Measurements from ENCODE around the gene WIPI1.

DNA sequence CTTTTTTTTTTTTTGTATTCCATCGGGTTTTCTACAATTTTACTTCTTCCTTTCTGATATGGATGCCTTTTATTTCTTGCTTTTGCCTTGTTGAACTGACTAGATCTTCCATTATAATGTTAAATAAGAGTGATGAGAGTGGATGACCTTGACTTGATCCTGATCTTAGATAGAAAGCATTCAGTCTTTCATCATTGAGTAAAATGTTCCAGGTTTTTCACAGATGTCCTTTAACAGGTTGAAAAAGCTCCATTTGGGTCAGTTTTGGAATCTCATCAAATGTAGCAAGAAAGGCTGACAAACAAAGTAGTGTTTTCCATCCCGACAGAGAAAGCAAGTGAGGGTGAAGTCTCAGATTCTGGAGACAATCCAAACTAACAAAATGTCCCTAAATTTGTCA is 27.2 kb upstream of the WIPI1 start:
- TF ChIP-seq GATA2 (IDR thresholded peaks at IDR 0.05; ENCODE audit: low read depth, low read length) = no peak
- no peak for TF ChIP-seq GATA3 (IDR thresholded peaks at IDR 0.05; ENCODE audit: low read depth, low read length)

Data from SH-SY5Y (cell line).